Islet of Langerhans (tissue), 1 donor: ENCODE measurements around the gene MAP3K2.

Experiments used
- FAIRE-seq: peaks from one replicate; lab custom pipeline; 2011; peaks lifted over from hg19 to GRCh38; lab: Jason Lieb, UNC

Gene MAP3K2

GRCh38 chr2:127387655-127388422 is at the start of gene MAP3K2:
Gene MAP3K2 (minus strand): TSS chr2:127387975. CDS start chr2:127343129, 44,846 bp downstream.
- no peak for FAIRE-seq

- no peak for FAIRE-seq
Observed at GRCh38 chr2:127437056-127437455, 49.3 kb upstream of the MAP3K2 start.

GRCh38 chr2:127434515-127434914 is 46.7 kb upstream of the MAP3K2 start:
- FAIRE-seq = no peak

- FAIRE-seq = no peak
Observed at GRCh38 chr2:127431408-127432023, 43.7 kb upstream of the MAP3K2 start.

GRCh38 chr2:127429844-127430425 is 42.2 kb upstream of the MAP3K2 start:
- FAIRE-seq = no peak

GRCh38 chr2:127429291-127429690 is 41.5 kb upstream of the MAP3K2 start:
- no peak for FAIRE-seq

GRCh38 chr2:127428815-127429109 is 41.0 kb upstream of the MAP3K2 start:
- no peak for FAIRE-seq

GRCh38 chr2:127428057-127428814 is 40.5 kb upstream of the MAP3K2 start:
- no peak for FAIRE-seq

- FAIRE-seq = no peak
Observed at GRCh38 chr2:127427376-127428056, 39.7 kb upstream of the MAP3K2 start.

- FAIRE-seq = no peak
Observed at GRCh38 chr2:127426501-127427354, 39.0 kb upstream of the MAP3K2 start.

GRCh38 chr2:127425540-127426490 is 38.0 kb upstream of the MAP3K2 start:
- no peak for FAIRE-seq

- no peak for FAIRE-seq
Observed at GRCh38 chr2:127424598-127425520, 37.1 kb upstream of the MAP3K2 start.

- FAIRE-seq = no peak
Observed at GRCh38 chr2:127423880-127424279, 36.1 kb upstream of the MAP3K2 start.

- no peak for FAIRE-seq
Observed at GRCh38 chr2:127423478-127423843, 35.7 kb upstream of the MAP3K2 start.

GRCh38 chr2:127422559-127423477 is 35.0 kb upstream of the MAP3K2 start:
- no peak for FAIRE-seq

GRCh38 chr2:127421871-127422558 is 34.2 kb upstream of the MAP3K2 start:
- no peak for FAIRE-seq

GRCh38 chr2:127421116-127421800 is 33.5 kb upstream of the MAP3K2 start:
- no peak for FAIRE-seq
